RWPE2 (cell line): ENCODE data around the gene SEC24C.

Experiments
- ATAC-seq: fragments of 200-7000 bp; cut with Tn5 transposase; 3 replicates; pipeline ENCODE4 v1.9.1; 2021; ENCODE audit warnings: low read depth
- DNase-seq: peaks from one replicate; pipeline ENCODE4 v3.0.0-alpha.2; 2020; ENCODE audit warnings: low spot score
- H3K27ac ChIP-seq: fragments of 450-650 bp; 2 replicates; pipeline ENCODE4 v1.5.1; 2017; ENCODE audit warnings: mild to moderate bottlenecking; ENCODE audit not compliant: poor library complexity, severe bottlenecking
- H3K27me3 ChIP-seq: fragments of 250-450 bp; sonication (Bioruptor Pico); 2 replicates; pipeline ENCODE4 v1.5.1; 2021; ENCODE audit warnings: mild to moderate bottlenecking, moderate library complexity; ENCODE audit not compliant: insufficient read depth, poor library complexity, severe bottlenecking
- H3K36me3 ChIP-seq: fragments of 250-450 bp; sonication (Bioruptor Pico); 2 replicates; pipeline ENCODE4 v1.5.1; 2020; ENCODE audit warnings: low read depth, mild to moderate bottlenecking, moderate library complexity
- H3K4me1 ChIP-seq: fragments of 250-450 bp; sonication (Bioruptor Pico); 2 replicates; pipeline ENCODE4 v1.5.1; 2021; ENCODE audit warnings: mild to moderate bottlenecking, moderate library complexity; ENCODE audit not compliant: insufficient read depth, poor library complexity, severe bottlenecking
- H3K4me3 ChIP-seq: fragments of 250-450 bp; sonication (Bioruptor Pico); 2 replicates; pipeline ENCODE4 v1.5.1; 2021; ENCODE audit warnings: mild to moderate bottlenecking, moderate library complexity; ENCODE audit not compliant: severe bottlenecking
- H3K9me3 ChIP-seq: fragments of 250-450 bp; sonication (Bioruptor Pico); 2 replicates; pipeline ENCODE4 v1.5.1; 2021; ENCODE audit warnings: mild to moderate bottlenecking, moderate library complexity; ENCODE audit not compliant: severe bottlenecking
- TF ChIP-seq, protein P1 (sequence below): fragments of 450-650 bp; IDR thresholded peaks from one replicate; pipeline ENCODE4 v1.5.1; 2017; ENCODE audit warnings: mild to moderate bottlenecking, moderate library complexity; ENCODE audit not compliant: poor library complexity, severe bottlenecking

SEC24C gene

DNA sequence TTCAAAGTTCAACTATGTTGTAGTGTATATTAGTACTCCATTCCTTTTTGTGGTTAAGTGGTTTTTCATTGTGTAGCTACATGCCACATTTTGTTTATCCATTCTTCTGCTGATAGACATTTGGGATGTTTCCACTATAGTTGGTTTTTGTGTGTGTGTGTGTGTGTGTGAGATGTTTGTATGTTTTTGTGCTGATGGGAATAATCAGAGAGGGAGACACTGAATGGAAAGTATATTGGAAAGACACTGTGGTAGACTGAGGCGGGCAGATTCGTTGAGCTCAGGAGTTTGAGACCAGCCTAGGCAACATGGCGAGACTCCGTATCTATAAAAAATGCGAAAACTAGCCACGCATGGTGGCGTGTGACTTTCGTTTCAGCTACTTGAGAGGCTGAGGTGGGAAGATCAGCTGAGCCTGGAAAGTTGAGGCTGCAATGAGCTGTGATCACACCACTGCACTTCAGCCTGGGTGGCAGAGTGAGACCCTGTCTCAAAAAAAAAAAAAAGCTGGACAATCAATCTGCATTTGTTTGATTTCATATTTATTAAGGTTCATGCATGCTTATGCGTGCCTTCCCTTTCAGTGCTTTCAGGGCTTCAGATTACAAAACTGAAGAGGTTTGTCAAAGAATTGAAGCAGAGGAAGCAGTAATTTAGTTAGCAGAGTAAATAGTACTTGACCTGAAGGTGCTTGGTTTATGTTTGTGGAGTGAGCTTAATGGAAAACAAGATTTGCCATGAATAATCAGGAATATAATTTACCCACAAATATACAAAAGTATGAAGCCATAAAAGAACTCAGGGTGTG lies 14.7 kb downstream of the SEC24C start:
- H3K36me3 ChIP-seq, result peaks cover 76% of the 10 kb centered on the region

DNA sequence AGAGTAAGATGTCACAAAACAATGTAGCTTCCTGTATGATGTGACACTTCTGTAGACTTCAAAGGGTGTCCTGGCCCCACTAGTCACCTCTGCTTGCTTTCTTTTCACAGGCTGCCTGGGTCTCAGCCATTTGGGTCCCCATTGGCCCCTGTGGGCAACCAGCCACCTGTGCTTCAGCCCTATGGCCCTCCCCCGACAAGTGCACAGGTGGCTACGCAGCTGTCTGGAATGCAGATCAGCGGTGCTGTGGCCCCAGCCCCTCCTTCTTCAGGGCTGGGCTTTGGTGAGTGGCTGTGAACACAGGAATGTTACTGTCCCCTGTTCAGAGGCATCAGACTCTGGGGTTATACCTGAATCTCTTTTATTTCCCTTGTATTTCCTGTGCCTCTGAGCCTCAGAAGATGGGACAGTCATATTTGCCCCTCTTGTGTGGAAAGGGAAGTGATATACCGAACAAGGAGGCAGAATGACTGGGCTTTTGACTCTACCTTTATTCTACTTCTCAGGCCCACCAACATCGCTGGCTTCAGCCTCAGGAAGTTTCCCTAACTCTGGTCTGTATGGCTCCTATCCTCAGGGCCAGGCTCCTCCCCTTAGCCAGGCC lies 15.4 kb downstream of the SEC24C start:
- no peak overlapping the region for H3K4me3 ChIP-seq
- ATAC-seq (no peak), DNase-seq (no peak)
- H3K27ac ChIP-seq, result no peak overlapping the region
- TF ChIP-seq, protein P1, sequence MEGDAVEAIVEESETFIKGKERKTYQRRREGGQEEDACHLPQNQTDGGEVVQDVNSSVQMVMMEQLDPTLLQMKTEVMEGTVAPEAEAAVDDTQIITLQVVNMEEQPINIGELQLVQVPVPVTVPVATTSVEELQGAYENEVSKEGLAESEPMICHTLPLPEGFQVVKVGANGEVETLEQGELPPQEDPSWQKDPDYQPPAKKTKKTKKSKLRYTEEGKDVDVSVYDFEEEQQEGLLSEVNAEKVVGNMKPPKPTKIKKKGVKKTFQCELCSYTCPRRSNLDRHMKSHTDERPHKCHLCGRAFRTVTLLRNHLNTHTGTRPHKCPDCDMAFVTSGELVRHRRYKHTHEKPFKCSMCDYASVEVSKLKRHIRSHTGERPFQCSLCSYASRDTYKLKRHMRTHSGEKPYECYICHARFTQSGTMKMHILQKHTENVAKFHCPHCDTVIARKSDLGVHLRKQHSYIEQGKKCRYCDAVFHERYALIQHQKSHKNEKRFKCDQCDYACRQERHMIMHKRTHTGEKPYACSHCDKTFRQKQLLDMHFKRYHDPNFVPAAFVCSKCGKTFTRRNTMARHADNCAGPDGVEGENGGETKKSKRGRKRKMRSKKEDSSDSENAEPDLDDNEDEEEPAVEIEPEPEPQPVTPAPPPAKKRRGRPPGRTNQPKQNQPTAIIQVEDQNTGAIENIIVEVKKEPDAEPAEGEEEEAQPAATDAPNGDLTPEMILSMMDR, result no peak
- H3K27me3 ChIP-seq, result no peaks in the 10 kb centered on the region
- H3K36me3 ChIP-seq, result peaks cover 76% of the 10 kb centered on the region
- H3K4me1 ChIP-seq, result peaks cover 16% of the 10 kb centered on the region
- no peaks in the 10 kb centered on the region for H3K9me3 ChIP-seq

More for the DNA sequence above, 14.7 kb downstream of the SEC24C start:
- ATAC-seq, result no peak
- H3K4me3 ChIP-seq, result no peak overlapping the region
- H3K9me3 ChIP-seq, result no peaks in the 10 kb centered on the region
- TF ChIP-seq, protein P1, result no peak
- peaks cover 16% of the 10 kb centered on the region for H3K4me1 ChIP-seq
- H3K27me3 ChIP-seq, result no peaks in the 10 kb centered on the region
- H3K27ac ChIP-seq, result no peak overlapping the region
- no peak for DNase-seq

DNA sequence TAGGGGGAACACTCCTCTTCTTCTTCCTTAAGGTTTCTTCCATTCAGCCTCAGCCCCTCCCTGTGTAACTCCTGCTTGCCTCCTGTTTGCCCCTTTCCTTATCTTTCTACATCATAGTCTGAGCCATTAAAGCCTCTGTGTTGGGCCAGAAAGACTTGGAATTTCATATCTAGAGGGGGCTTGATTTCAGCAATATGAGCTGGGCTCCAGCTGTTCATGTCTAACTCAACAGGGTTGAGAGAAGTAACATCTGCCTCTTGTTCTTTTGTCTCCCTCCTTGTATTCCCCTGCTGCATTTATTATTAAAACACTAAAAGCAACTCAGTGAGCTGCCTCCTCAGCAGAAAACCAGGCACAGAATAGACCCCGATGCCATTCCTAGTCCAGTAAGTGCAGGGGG lies 17.6 kb downstream of the SEC24C start:
- H3K9me3 ChIP-seq, result no peaks in the 10 kb centered on the region
- TF ChIP-seq, protein P1, result no peak
- no peak for ATAC-seq
- H3K4me1 ChIP-seq, result peaks cover 16% of the 10 kb centered on the region
- no peaks in the 10 kb centered on the region for H3K27me3 ChIP-seq
- H3K4me3 ChIP-seq, result no peak overlapping the region
- DNase-seq, result no peak
- H3K36me3 ChIP-seq, result peaks cover 81% of the 10 kb centered on the region
- peak overlapping the region; percentile 49 for H3K27ac ChIP-seq

DNA sequence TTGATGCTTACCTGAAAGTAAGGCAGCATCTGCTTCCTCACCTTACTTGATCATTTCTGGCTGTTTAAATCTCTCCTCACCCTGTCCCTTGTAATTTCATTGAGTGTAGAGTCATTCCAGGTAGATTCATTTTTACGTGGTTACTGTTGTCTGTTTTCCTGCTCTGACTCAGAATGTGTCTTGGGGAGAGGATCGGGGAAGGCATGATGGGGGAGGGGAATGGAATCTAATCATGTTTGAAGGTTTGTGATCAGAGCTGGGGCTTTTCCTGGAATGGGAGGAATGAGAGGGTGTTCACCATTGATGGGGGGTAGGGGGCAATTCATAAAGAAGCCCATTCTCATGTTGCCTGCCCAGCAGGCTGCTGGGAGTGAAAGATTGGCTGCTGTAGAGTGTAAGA lies 18.7 kb downstream of the SEC24C start:
- H3K27ac ChIP-seq, result peak overlapping the region; percentile 49
- TF ChIP-seq, protein P1, result no peak
- ATAC-seq, result peak; percentile 95
- no peaks in the 10 kb centered on the region for H3K9me3 ChIP-seq
- H3K36me3 ChIP-seq, result peaks cover 91% of the 10 kb centered on the region
- no peak overlapping the region for H3K4me3 ChIP-seq
- DNase-seq, result no peak
- no peaks in the 10 kb centered on the region for H3K27me3 ChIP-seq
- peaks cover 16% of the 10 kb centered on the region for H3K4me1 ChIP-seq

DNA sequence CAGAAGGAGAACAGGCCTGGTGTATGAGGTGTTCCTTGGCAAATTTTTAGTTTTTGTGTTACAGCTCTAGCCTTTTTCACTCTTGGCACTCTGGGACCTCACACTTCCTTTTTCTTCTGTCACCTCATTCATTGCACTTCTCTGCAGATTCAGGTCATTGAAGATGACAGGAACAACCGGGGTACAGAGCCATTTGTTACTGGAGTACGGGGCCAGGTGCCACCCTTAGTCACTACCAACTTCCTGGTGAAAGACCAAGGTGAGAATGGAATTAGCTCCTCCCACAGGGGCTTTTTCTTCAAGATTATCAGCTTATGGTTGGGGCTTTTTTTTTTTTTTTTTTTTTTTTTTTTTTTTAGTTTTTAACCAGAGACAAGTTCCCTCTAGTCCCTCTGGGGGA lies 19.2 kb downstream of the SEC24C start:
- Histone ChIP-seq H3K4me1 (peaks cover 16% of the 10 kb centered on the region), H3K27ac (peak overlapping the region; percentile 49), H3K9me3 (no peaks in the 10 kb centered on the region), H3K27me3 (no peaks in the 10 kb centered on the region), H3K4me3 (no peak overlapping the region), H3K36me3 (peaks cover 94% of the 10 kb centered on the region)
- DNase-seq, result no peak
- TF ChIP-seq, protein P1, result no peak
- ATAC-seq, result no peak
